ENCODE measurements around the gene PDCD7. TPM values are rescaled to one million over a fixed set of nuclear protein-coding genes. Genes with fewer than 3 reads are reported as not detected.

The PDCD7 gene
- total RNA-seq, 1 experiment from 2014 or later = 23.5 TPM

DNA sequence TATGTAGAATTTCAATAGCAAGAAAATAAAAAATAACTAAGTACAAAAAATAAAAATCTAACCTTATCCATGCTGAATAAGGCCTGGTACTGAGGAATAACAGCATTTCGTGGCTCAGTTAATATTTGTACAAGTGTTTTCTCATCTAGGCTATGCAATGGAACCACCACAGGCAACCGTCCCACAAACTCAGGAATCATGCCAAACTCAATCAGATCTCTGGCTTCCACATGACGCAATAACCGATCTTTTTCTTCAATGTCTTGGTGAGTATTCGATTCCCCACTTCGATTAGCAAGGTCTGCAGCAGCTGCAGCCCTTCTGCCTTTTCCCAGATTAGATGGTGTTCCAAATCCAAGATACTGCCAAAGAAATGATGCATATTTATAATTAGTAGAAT is 21.1 kb upstream of the PDCD7 start (continued):
- TF ChIP-seq NR2C2 (CRISPR knock-in tag; IDR thresholded peaks at IDR 0.05) (no peak), NFE2L1 (CRISPR knock-in tag; IDR thresholded peaks at IDR 0.05) (no peak), GABPB1 (CRISPR knock-in tag; IDR thresholded peaks at IDR 0.05) (no peak), SMAD4 (CRISPR knock-in tag; IDR thresholded peaks at IDR 0.05) (no peak), NR3C1 (CRISPR knock-in tag; conservative IDR thresholded peaks at IDR 0.05; ENCODE audit: low read depth) (no peak), KAT7 (CRISPR knock-in tag; IDR thresholded peaks at IDR 0.05; ENCODE audit: borderline replicate concordance) (no peak), TEAD4 (CRISPR knock-in tag; IDR thresholded peaks at IDR 0.05) (no peak)
- TF ChIP-seq, protein P1, sequence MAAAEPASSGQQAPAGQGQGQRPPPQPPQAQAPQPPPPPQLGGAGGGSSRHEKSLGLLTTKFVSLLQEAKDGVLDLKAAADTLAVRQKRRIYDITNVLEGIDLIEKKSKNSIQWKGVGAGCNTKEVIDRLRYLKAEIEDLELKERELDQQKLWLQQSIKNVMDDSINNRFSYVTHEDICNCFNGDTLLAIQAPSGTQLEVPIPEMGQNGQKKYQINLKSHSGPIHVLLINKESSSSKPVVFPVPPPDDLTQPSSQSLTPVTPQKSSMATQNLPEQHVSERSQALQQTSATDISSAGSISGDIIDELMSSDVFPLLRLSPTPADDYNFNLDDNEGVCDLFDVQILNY (CRISPR knock-in tag; IDR thresholded peaks at IDR 0.05) = no peak
- TF ChIP-seq, protein P2, sequence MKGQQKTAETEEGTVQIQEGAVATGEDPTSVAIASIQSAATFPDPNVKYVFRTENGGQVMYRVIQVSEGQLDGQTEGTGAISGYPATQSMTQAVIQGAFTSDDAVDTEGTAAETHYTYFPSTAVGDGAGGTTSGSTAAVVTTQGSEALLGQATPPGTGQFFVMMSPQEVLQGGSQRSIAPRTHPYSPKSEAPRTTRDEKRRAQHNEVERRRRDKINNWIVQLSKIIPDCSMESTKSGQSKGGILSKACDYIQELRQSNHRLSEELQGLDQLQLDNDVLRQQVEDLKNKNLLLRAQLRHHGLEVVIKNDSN (CRISPR knock-in tag; IDR thresholded peaks at IDR 0.05) = no peak
- TF ChIP-seq, protein P3, sequence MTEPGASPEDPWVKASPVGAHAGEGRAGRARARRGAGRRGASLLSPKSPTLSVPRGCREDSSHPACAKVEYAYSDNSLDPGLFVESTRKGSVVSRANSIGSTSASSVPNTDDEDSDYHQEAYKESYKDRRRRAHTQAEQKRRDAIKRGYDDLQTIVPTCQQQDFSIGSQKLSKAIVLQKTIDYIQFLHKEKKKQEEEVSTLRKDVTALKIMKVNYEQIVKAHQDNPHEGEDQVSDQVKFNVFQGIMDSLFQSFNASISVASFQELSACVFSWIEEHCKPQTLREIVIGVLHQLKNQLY (CRISPR knock-in tag; IDR thresholded peaks at IDR 0.05) = no peak

DNA sequence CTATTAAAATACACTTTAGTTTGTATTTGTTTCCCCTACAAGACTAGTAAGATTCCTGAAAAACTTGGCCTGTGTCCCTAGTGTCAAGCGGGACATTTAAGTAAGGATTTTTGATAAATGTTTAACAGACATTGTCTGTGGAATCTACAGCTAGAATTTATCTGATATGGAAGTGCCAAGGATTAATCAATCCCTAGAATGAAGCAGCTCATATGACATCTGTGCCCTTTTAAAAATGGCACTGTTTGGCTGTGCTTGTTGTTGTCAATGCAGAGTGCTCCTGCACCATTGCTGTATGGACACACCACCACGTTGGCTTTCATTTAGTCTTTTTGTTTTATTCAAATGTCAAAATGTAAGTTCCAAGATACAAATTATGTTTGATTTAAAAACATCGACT is 14.3 kb upstream of the PDCD7 start:
- H3K4me1 Mint-ChIP-seq = no peaks in the 10 kb centered on the region; the same call in 1 of the 2 replicates
- no peak for DNase-seq (ENCODE audit: low spot score)
- CTCF ChIA-PET = interaction anchor here (3.1 kb wide), 1 partner anchor 46 kb away, joined by 11 read pairs; no protein-coding TSS in a partner anchor
- no peak overlapping the region for H3K27ac Mint-ChIP-seq
- H3K4me3 Mint-ChIP-seq = no peak overlapping the region
- H3K27me3 Mint-ChIP-seq (ENCODE audit: low read depth) = no peaks in the 10 kb centered on the region
- peaks cover 16% of the 10 kb centered on the region for H3K36me3 Mint-ChIP-seq
- ATAC-seq = no peak
- TF ChIP-seq ZNF423 (CRISPR knock-in tag; IDR thresholded peaks at IDR 0.05) = no peak
- no peak for TF ChIP-seq JAZF1 (CRISPR knock-in tag; IDR thresholded peaks at IDR 0.05)
- no peak for TF ChIP-seq NFYB (CRISPR knock-in tag; conservative IDR thresholded peaks at IDR 0.05; ENCODE audit: low read depth)
- no peak for TF ChIP-seq GRHL2 (CRISPR knock-in tag; IDR thresholded peaks at IDR 0.05; ENCODE audit: insufficient replicate concordance, severe bottlenecking)
- TF ChIP-seq, protein P4, sequence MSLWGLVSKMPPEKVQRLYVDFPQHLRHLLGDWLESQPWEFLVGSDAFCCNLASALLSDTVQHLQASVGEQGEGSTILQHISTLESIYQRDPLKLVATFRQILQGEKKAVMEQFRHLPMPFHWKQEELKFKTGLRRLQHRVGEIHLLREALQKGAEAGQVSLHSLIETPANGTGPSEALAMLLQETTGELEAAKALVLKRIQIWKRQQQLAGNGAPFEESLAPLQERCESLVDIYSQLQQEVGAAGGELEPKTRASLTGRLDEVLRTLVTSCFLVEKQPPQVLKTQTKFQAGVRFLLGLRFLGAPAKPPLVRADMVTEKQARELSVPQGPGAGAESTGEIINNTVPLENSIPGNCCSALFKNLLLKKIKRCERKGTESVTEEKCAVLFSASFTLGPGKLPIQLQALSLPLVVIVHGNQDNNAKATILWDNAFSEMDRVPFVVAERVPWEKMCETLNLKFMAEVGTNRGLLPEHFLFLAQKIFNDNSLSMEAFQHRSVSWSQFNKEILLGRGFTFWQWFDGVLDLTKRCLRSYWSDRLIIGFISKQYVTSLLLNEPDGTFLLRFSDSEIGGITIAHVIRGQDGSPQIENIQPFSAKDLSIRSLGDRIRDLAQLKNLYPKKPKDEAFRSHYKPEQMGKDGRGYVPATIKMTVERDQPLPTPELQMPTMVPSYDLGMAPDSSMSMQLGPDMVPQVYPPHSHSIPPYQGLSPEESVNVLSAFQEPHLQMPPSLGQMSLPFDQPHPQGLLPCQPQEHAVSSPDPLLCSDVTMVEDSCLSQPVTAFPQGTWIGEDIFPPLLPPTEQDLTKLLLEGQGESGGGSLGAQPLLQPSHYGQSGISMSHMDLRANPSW (CRISPR knock-in tag; conservative IDR thresholded peaks at IDR 0.05; ENCODE audit: low read depth) = no peak
- TF ChIP-seq EMX1 (CRISPR knock-in tag; IDR thresholded peaks at IDR 0.05) = no peak
- TF ChIP-seq ZBTB21 (CRISPR knock-in tag; IDR thresholded peaks at IDR 0.05; ENCODE audit: borderline replicate concordance) = no peak
- no peak for TF ChIP-seq SMAD4 (CRISPR knock-in tag; IDR thresholded peaks at IDR 0.05)
- TF ChIP-seq, protein P3 (CRISPR knock-in tag; IDR thresholded peaks at IDR 0.05) = no peak
- TF ChIP-seq RELA (CRISPR knock-in tag; IDR thresholded peaks at IDR 0.05; ENCODE audit: borderline replicate concordance) = no peak
- TF ChIP-seq, protein P5, sequence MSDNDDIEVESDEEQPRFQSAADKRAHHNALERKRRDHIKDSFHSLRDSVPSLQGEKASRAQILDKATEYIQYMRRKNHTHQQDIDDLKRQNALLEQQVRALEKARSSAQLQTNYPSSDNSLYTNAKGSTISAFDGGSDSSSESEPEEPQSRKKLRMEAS (CRISPR knock-in tag; IDR thresholded peaks at IDR 0.05) = no peak
- TF ChIP-seq ZNF219 (CRISPR knock-in tag; IDR thresholded peaks at IDR 0.05; ENCODE audit: borderline replicate concordance) = no peak
- no peak for TF ChIP-seq NR2C2 (CRISPR knock-in tag; IDR thresholded peaks at IDR 0.05)
- POLR2A ChIA-PET = no interaction called here
- H3K9me3 Mint-ChIP-seq = no peaks in the 10 kb centered on the region
